H7 (cell line): ENCODE data around the gene HCAR2. TPM values are rescaled to one million over a fixed set of nuclear protein-coding genes. Genes with fewer than 3 reads are reported as not detected.
"Not testable (repeated sequence)": the region's sequence is repeated elsewhere in the genome, so short reads cannot be mapped to it uniquely, and the experiment has no call there.

Experiments used
- DNase-seq: peaks from one replicate; pipeline ENCODE4 v3.0.0; 2012
- H3K27me3 ChIP-seq: 2 replicates; pipeline ENCODE4 v1.6.0; 2011; ENCODE audit warnings: mild to moderate bottlenecking, low read length; ENCODE audit not compliant: control insufficient read depth, insufficient read depth
- H3K36me3 ChIP-seq: replicated peaks from 2 replicates; pipeline ENCODE4 v1.5.1; 2011; ENCODE audit warnings: low read length; ENCODE audit not compliant: control insufficient read depth, insufficient read depth
- H3K4me3 ChIP-seq: 2 replicates; pipeline ENCODE4 v1.5.1; 2011; ENCODE audit warnings: low read depth, mild to moderate bottlenecking, control low read depth, low read length, moderate library complexity; ENCODE audit not compliant: insufficient read depth
- total RNA-seq: library from RNA; depleted of rRNA; stranded (reverse); fragments of >200 nt; shearing (Covaris generic); gene quantifications from 2 replicates; pipeline ENCODE4 v1.2.3, GENCODE V29; 2014

Gene HCAR2
- total RNA-seq, 1 experiment from 2014 or later: not detected

DNA sequence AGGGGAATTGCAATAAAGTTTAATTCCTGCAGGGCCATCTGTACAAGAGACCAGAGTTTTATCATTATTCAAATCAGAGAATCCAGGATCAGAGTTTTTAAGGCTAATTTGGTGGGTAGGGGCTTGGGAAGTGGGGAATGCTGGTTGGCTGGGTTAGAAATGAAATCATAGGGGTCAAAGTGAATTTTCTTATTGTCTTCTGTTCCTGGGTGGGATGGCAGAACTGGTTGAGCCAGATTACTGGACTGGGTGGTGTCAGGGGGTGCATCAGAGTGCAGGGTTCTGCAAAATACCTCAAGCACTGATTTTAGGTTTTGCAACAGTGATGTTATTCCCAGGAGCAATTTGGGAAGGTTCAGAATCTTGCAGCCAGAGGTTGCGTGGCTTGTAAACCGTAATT is 6.2 kb downstream of the HCAR2 start:
- not testable (repeated sequence) for H3K27me3 ChIP-seq, H3K4me3 ChIP-seq, DNase-seq, H3K36me3 ChIP-seq

DNA sequence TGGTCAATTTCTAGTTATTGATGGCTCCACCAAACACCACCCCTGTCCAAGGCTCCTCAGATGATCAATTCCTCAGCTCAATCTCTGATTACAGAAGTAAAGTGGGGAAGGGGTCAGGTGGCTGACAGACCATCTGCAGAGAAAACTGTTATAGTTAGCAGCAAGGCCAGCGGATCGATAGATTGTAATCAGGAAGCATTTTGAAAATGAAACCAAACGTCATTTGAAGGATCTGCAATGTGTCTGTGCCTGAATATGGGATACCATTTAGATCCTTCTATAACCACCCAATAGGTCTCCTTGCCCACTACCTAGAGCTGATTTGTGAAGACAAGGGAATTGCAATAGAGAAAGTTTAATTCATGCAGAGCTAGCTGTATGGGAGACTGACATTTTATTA is 11.6 kb downstream of the HCAR2 start:
- H3K36me3 ChIP-seq: no peaks in the 10 kb centered on the region
- no peaks in the 10 kb centered on the region; the same call in 1 of the 2 replicates for H3K27me3 ChIP-seq
- no peak overlapping the region for H3K4me3 ChIP-seq
- no peak for DNase-seq

DNA sequence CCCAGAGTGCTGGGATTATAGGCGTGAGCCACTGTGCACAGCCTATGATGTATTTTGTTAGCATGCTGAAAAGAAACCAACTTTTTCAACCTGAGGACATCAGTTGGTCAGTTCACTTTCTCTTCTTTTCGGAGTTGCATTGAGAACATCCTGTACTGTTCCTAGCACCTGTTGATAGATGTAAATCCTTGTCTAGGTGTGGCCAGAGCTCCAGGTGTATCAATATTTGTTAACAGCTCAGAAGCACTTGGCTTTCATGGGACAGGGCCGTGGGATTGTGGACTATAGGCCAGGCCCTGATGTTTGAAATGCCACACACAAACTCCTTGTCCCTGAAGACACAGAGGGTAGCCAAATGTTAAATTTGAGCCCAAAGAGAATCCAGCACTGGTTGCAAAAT is 14.9 kb downstream of the HCAR2 start:
- Histone ChIP-seq H3K36me3 (no peaks in the 10 kb centered on the region), H3K27me3 (peaks cover 1% of the 10 kb centered on the region; the same call in 1 of the 2 replicates), H3K4me3 (no peak overlapping the region)
- DNase-seq: no peak

DNA sequence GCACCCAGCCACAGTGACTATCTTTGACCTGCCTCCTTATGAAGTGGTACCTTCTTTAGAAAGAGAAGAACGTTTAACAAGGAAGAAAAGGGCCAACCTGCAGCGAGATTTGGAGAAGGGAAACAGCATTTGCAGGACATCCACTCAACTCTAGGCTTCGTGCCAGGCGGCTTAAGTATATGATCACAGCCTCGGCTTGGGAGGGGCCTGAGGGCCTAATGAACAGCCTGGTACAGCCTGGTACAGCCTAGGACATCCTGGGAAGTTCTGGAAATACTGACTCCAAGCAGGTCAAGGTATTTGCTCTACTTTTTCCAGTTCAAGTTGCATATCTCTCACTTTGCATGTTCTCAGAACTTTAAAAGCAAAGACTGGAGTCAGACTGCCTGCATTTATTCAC is 16.1 kb downstream of the HCAR2 start:
- Histone ChIP-seq H3K27me3 (peaks cover 1% of the 10 kb centered on the region; the same call in 1 of the 2 replicates), H3K4me3 (no peak overlapping the region), H3K36me3 (no peaks in the 10 kb centered on the region)
- no peak for DNase-seq

DNA sequence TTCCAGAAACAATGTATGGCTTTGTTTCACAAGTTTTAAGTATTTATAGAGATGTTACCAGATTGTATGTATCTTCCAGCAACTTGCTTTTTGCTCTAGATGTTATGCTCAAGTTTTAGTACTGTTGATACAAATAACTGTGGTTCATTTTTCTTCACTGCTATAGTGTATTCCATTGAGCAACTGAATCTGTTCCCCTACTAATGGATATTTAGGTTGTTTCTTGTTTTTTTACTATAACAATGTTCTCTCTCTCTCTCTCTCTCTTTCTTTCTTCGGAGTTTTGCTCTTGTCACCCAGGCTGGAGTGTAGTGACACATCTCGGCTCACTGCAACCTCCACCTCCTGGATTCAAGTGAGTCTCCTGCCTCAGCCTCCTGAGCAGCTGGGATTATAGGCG is 16.6 kb downstream of the HCAR2 start:
- peaks cover 1% of the 10 kb centered on the region; the same call in 1 of the 2 replicates for H3K27me3 ChIP-seq
- no peak overlapping the region for H3K4me3 ChIP-seq
- no peak for DNase-seq
- no peaks in the 10 kb centered on the region for H3K36me3 ChIP-seq

DNA sequence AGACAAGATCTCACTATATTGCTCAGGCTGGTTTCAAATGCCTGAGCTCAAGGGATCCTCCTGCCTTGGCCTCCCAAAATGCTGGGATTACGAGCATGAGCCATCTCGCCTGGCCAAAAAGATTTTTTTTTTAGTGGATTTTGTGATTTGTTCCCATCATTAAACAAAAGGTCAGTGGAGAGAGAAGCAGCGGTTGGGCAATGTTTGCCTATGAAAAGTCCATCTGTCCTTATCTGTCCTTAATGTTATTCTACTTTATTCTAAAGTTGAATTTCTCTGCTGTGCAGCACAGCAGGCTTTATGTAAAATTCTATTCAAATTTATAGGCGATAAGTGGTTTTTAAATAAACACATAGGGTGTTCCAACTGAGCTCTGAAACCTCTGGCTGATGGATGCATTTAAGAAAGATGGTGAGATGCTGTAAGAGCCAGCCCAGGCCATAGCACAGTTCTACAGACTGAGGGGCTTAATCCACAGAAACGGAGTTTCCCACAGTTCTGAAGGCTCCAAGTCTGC is 18.8 kb downstream of the HCAR2 start:
- no peak for DNase-seq
- H3K4me3 ChIP-seq: no peak overlapping the region
- no peaks in the 10 kb centered on the region for H3K36me3 ChIP-seq
- H3K27me3 ChIP-seq: peaks cover 1% of the 10 kb centered on the region; the same call in 1 of the 2 replicates

DNA sequence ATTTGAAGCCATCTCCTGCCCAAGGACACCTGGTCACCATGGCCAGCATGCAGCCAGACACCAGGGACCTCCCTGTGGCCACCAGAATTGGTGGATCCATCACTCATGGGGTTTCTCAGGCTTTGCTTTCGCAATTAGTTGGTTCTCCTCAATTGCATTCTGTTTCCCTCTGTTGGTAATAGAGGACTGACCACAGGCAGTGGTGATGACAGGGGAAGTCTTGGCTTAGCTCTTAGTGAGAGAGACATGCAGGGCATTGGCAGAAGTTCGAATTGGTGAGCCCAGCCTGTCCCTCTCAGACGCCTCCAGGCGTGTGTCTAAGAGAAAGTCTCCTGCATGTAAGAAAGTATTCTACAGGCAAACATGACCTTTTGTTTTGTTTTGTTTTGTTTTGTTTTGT is 21.3 kb downstream of the HCAR2 start:
- H3K4me3 ChIP-seq: no peak overlapping the region
- H3K27me3 ChIP-seq: peaks cover 1% of the 10 kb centered on the region; the same call in 1 of the 2 replicates
- no peaks in the 10 kb centered on the region for H3K36me3 ChIP-seq
- DNase-seq: no peak

DNA sequence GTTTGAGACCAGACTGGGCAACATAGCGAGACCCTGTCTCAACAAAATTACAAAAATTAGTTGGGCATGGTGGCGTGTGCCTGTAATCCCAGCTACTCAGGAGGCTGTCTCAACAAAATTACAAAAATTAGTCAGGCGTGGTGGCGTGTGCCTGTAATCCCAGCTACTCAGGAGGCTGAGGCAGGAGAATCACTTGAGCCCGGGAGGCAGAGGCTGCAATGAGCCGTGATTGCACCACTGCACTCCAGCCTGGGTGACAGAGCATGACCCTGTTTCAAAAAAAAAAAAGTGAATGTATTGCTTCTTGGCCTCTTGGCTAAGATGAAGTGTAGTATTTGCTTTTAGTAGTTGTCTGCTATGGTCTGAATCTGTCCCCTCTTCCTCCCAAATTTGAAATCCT is 22.2 kb downstream of the HCAR2 start:
- DNase-seq, H3K36me3 ChIP-seq: not testable (repeated sequence)

DNA sequence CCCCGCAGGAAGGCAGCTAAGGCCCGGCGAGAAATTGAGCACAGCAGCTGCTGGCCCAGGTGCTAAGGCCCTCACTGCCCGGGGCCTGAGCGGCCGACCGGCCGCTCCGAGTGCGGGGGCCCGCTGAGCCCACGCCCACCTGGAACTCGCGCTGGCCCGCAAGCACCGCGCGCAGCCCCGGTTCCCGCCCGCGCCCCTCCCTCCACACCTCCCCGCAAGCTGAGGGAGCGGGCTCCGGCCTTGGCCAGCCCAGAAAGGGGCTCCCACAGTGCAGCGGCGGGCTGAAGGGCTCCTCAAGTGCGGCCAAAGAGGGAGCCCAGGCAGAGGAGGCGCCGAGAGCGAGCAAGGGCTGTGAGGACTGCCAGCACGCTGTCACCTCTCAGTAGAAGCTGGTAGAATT is 26.4 kb downstream of the HCAR2 start:
- H3K27me3 ChIP-seq, H3K36me3 ChIP-seq, H3K4me3 ChIP-seq, DNase-seq: not testable (repeated sequence)

More for the DNA sequence above, 22.2 kb downstream of the HCAR2 start:
- H3K4me3 ChIP-seq, H3K27me3 ChIP-seq: not testable (repeated sequence)

DNA sequence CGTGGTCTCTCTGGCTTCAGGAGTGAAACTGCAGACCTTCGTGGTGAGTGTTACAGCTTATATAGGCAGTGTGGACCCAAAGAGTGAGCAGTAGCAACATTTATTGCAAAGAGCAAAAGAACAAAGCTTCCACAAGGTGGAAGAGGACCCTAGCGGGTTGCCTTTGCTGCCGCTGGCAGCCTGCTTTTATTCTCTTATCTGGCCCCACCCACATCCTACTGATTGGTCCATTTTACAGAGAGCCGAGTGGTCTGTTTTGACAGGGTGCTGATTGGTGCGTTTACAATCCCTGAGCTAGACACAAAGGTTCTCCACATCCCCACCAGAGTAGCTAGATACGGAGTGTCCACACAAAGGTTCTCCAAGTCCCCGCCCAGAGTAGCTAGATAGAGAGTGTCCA is 27.1 kb downstream of the HCAR2 start:
- H3K36me3 ChIP-seq, H3K27me3 ChIP-seq, H3K4me3 ChIP-seq, DNase-seq: not testable (repeated sequence)

DNA sequence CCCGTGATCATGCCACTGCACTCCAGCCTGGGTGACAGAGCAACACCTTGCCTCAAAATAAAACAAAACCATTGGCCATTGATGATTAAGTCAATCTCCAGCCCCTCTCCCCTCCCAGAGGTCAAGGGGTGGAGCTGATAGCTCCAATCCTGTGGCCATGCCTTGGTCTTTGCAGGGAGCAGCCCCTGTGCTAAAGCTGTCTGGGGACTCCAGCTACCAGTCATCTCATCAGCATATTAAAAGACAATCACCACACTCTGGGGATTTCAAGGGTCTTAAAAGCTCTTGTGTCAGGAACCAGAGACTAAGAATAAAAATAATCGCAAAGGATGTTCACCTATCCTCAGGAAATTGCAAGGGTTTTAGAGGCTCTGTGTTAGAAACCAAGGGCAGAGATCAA is 30.6 kb downstream of the HCAR2 start:
- Histone ChIP-seq H3K36me3 (no peaks in the 10 kb centered on the region), H3K27me3 (no peaks in the 10 kb centered on the region), H3K4me3 (no peak overlapping the region)
- peak; percentile 58 for DNase-seq

DNA sequence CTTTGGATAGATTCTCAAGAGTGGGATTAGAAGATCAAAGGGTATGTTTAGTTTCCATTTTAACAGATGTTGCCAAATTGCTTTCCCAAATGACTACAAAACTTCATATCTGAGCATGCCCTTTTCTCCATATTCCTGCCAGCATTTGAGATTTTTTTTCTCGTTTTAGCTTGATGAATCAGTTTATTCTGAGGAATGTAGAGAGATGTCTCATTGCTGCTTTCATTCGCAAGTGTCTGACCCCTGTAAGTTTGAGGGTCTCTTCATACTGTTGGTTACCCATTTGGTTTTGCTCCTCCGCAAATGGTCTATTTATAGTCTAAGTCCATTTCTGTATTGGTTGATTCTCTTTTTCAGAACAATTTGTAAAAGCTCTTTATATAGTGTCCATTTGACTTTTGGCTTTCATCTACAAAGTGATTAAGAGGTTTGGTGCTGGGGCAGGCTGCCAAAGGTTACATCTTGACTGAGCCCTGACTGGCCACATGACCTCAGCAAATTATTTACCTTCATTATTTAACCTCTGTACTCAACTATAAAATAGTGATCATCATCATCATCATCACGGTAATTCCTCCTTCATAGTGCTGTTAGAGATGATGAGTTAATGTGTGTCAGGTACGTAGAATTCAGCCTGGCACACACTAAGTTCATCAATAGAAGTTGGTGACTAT is 33.6 kb downstream of the HCAR2 start:
- H3K4me3 ChIP-seq: no peak overlapping the region
- no peaks in the 10 kb centered on the region for H3K36me3 ChIP-seq
- H3K27me3 ChIP-seq: no peaks in the 10 kb centered on the region
- DNase-seq: no peak

DNA sequence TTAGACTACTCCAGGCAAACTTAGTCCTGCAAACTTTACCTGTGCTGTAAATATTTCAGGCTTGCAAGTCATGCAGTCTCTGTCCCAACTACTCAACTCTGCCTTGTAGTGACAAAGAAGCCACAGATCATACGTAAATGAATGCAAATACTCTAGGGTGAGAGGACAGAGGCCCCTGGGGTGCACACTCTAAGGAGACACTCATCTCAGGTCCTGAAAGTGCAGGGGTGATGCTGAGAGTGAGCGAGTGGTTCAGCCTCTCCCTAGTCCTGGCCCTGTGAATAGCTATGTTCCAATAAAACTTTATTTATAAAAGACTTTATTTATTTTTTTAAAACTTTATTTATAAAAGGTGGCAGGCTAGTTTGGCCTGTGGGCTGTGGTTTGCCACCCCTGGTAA is 34.9 kb downstream of the HCAR2 start:
- DNase-seq: peak; percentile 46
- no peaks in the 10 kb centered on the region for H3K36me3 ChIP-seq
- no peak overlapping the region for H3K4me3 ChIP-seq
- H3K27me3 ChIP-seq: no peaks in the 10 kb centered on the region

DNA sequence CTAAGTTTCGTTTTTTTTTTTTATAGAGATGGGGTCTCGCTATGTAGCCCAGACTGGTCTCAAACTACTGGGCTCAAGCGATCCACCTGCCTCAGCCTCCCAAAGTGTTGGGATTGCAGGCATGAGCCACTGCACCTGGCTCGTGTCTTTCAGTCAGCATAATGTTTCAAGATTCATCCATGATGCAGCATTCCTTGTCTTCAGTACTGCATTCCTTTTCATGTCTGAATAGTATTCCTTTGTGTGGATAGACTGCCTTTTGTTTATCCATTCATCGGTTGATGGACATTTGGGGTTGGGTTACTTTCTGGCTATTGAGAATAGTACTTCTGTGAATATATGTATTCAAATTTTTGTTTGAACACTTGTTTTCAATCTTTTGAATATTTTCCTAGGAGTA is 37.4 kb downstream of the HCAR2 start:
- Histone ChIP-seq H3K27me3 (no peaks in the 10 kb centered on the region), H3K36me3 (no peaks in the 10 kb centered on the region)
- DNase-seq: no peak

DNA sequence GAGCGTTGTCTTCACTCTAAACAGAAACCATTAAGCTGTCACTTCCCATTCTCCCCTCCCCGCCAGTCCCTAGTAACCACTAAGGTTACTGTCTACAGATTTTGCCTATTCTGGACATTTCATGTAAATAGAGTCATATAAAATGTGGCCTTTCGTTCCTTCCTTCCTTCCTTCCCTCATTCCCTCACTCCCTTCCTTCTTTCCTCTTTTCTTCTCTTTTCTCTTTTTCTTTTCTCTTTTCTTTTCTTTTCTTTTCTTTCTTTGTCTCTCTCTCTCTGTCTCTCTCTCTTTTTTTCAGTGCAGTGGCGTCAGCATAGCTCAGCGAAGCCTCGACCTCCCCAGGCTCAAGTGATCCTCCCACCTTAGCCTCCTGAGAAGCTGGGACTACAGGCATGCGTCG is 37.8 kb downstream of the HCAR2 start:
- DNase-seq: no peak
- Histone ChIP-seq H3K36me3 (no peaks in the 10 kb centered on the region), H3K27me3 (no peaks in the 10 kb centered on the region), H3K4me3 (no peak overlapping the region)

More for the DNA sequence above, 37.4 kb downstream of the HCAR2 start:
- no peak overlapping the region for H3K4me3 ChIP-seq
